HepG2 (cell line): ENCODE results near the gene IGF2BP3. TPM values are rescaled to one million over a fixed set of nuclear protein-coding genes. Genes with fewer than 3 reads are reported as not detected.
A peak's percentile ranks its signal among the peaks of the same experiment; 100 is the strongest.

Experiments used
- CCAR2 ChIP-seq: fragments of 200-400 bp; formaldehyde crosslinking; optimal IDR thresholded peaks from 2 replicates; pipeline ENCODE3; 2018; ENCODE audit warnings: low read depth, mild to moderate bottlenecking, low read length, moderate library complexity
- CHCHD3 ChIP-seq: sonication (generic); formaldehyde crosslinking; IDR thresholded peaks from 2 replicates; pipeline ENCODE4 v1.8.0; 2022; ENCODE audit warnings: mild to moderate bottlenecking, missing genetic modification reagents, moderate library complexity
- HNRNPUL1 ChIP-seq: fragments of 200-400 bp; formaldehyde crosslinking; IDR thresholded peaks from 2 replicates; pipeline ENCODE4 v1.6.1; 2017; ENCODE audit warnings: low read depth, mild to moderate bottlenecking, low read length, moderate library complexity
- MNT ChIP-seq: fragments of 450-650 bp; IDR thresholded peaks from 2 replicates; pipeline ENCODE4 v1.6.1; 2016
- NR1H2 ChIP-seq: sonication (generic); formaldehyde crosslinking; IDR thresholded peaks from 2 replicates; pipeline ENCODE4 v1.8.1; 2022; ENCODE audit warnings: low read depth, missing genetic modification reagents, borderline replicate concordance
- PHF20 ChIP-seq: sonication (generic); formaldehyde crosslinking; IDR thresholded peaks from 2 replicates; pipeline ENCODE4 v1.5.0; 2020; ENCODE audit warnings: mild to moderate bottlenecking, missing genetic modification reagents
- POLR2AphosphoS5 ChIP-seq: IDR thresholded peaks from 2 replicates; pipeline ENCODE4 v1.6.1; 2012; ENCODE audit warnings: low read depth, low read length
- STAT5B ChIP-seq: sonication (generic); formaldehyde crosslinking; IDR thresholded peaks from 2 replicates; pipeline ENCODE4 v1.4.0; 2020; ENCODE audit warnings: missing genetic modification reagents
- THAP11 ChIP-seq: IDR thresholded peaks from 2 replicates; pipeline ENCODE4 v1.6.1; 2016; ENCODE audit warnings: missing biosample characterization, missing genetic modification reagents
- ZFP62 ChIP-seq: sonication (generic); formaldehyde crosslinking; IDR thresholded peaks from 2 replicates; pipeline ENCODE4 v1.4.0; 2020; ENCODE audit warnings: missing genetic modification reagents
- ZNF3 ChIP-seq: IDR thresholded peaks from 2 replicates; pipeline ENCODE4 v1.7.0; 2017; ENCODE audit warnings: inconsistent platforms
- ZNF441 ChIP-seq: sonication (generic); formaldehyde crosslinking; IDR thresholded peaks from 2 replicates; pipeline ENCODE4 v1.7.0; 2021; ENCODE audit warnings: missing genetic modification reagents, borderline replicate concordance
- ZNF501 ChIP-seq: sonication (generic); formaldehyde crosslinking; IDR thresholded peaks from 2 replicates; pipeline ENCODE4 v1.5.1; 2020; ENCODE audit warnings: mild to moderate bottlenecking, moderate library complexity, missing genetic modification reagents
- ZNF740 ChIP-seq: sonication (generic); formaldehyde crosslinking; IDR thresholded peaks from 2 replicates; pipeline ENCODE4 v1.4.0; 2020; ENCODE audit warnings: missing genetic modification reagents
- ZNF782 ChIP-seq: sonication (generic); formaldehyde crosslinking; IDR thresholded peaks from 2 replicates; pipeline ENCODE4 v1.4.0; 2020; ENCODE audit warnings: missing genetic modification reagents, mild to moderate bottlenecking, borderline replicate concordance
- polyA plus RNA-seq, 8 experiments: library from polyadenylated mRNA; depleted of rRNA in 3 of 8; stranded (reverse) in 7 of 8; unstranded in 1 of 8; fragments of >200 nt; fragmentation: Illumina TruSeq in 4 of 8; extraction: Trizol in 4 of 8; gene quantifications; 2 replicates each; pipeline versions ENCODE4 v1.2.1 to v1.2.3, GENCODE V29; 2011 to 2016; ENCODE audit warnings: low read depth in 4 of 8, missing spikeins in 1 of 8, mixed read lengths in 1 of 8; ENCODE audit not compliant: insufficient read depth in 1 of 8
- total RNA-seq, 5 experiments: library from RNA; depleted of rRNA; stranded (reverse); fragments of >200 nt; fragmentation: Illumina TruSeq; extraction: Trizol; gene quantifications; 2 replicates each; pipeline ENCODE4 v1.2.3, GENCODE V29; 2016; ENCODE audit warnings: low read depth in 1 of 5
- TF ChIP-seq, protein P1 (sequence below): sonication (generic); formaldehyde crosslinking; conservative IDR thresholded peaks from 2 replicates; pipeline ENCODE4 v1.4.0; 2020; ENCODE audit warnings: missing genetic modification reagents
- TF ChIP-seq, protein P2 (sequence below): sonication (generic); formaldehyde crosslinking; IDR thresholded peaks from 2 replicates; pipeline ENCODE4 v1.4.0; 2020; ENCODE audit warnings: missing genetic modification reagents, mild to moderate bottlenecking, borderline replicate concordance
- TF ChIP-seq, protein P3 (sequence below): sonication (generic); formaldehyde crosslinking; IDR thresholded peaks from 2 replicates; pipeline ENCODE4 v1.8.0; 2022; ENCODE audit warnings: mild to moderate bottlenecking, missing genetic modification reagents; ENCODE audit not compliant: insufficient replicate concordance
- TF ChIP-seq, protein P4 (sequence below): sonication (generic); formaldehyde crosslinking; IDR thresholded peaks from 2 replicates; pipeline ENCODE4 v1.5.1; 2020; ENCODE audit warnings: missing genetic modification reagents, mild to moderate bottlenecking, borderline replicate concordance

IGF2BP3 gene
- total and polyA plus RNA-seq, 2 of the 13 experiments (the other 11 are each of a cell fraction or from before 2014, with no cell fraction given), result 37.7 to 39.5 TPM

DNA sequence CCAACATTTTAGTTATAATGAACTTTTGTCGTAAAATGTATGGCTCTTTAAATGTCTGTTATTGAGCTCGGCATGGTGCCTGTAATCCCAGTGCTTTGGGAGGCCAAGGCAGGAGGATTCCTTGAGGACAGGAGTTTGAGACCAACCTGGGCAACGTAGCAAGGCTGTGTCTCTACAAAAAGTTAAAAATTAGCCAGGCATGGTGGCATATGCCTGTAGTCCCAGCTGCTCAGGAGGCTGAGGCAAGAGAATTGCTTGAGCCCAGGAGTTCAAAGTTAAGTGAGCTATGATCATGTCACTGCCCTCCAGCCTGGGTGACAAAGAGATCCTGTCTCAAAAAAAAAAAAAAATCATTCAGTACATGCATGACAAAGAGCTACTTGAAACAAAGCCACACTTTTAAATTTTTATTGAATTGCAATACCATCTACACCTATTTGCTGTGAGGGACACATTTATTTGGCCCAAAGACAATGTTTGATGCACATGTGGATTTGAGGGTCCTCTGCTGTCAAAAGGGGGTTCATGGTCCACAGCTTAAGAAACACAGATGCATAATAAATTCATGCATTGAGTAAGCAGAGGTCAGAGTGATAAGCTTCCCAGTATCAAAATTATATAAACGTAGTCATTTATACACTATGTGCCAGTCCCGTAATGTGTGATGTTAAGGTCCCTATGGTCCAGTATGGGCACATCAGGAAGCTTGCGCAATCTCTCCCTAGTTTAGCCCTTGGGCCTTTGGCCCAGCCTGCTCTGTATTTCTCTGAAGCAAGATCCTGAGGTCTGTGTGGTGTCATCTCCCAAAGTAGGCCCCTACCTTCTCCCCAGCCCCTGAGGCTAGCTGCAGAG lies 175.5 kb downstream of the IGF2BP3 start (continued):
- no peak for TF ChIP-seq POLR2AphosphoS5
- TF ChIP-seq ZNF441, result no peak
- TF ChIP-seq, protein P1, sequence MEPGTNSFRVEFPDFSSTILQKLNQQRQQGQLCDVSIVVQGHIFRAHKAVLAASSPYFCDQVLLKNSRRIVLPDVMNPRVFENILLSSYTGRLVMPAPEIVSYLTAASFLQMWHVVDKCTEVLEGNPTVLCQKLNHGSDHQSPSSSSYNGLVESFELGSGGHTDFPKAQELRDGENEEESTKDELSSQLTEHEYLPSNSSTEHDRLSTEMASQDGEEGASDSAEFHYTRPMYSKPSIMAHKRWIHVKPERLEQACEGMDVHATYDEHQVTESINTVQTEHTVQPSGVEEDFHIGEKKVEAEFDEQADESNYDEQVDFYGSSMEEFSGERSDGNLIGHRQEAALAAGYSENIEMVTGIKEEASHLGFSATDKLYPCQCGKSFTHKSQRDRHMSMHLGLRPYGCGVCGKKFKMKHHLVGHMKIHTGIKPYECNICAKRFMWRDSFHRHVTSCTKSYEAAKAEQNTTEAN (CRISPR knock-in tag), result no peak
- TF ChIP-seq, protein P2, sequence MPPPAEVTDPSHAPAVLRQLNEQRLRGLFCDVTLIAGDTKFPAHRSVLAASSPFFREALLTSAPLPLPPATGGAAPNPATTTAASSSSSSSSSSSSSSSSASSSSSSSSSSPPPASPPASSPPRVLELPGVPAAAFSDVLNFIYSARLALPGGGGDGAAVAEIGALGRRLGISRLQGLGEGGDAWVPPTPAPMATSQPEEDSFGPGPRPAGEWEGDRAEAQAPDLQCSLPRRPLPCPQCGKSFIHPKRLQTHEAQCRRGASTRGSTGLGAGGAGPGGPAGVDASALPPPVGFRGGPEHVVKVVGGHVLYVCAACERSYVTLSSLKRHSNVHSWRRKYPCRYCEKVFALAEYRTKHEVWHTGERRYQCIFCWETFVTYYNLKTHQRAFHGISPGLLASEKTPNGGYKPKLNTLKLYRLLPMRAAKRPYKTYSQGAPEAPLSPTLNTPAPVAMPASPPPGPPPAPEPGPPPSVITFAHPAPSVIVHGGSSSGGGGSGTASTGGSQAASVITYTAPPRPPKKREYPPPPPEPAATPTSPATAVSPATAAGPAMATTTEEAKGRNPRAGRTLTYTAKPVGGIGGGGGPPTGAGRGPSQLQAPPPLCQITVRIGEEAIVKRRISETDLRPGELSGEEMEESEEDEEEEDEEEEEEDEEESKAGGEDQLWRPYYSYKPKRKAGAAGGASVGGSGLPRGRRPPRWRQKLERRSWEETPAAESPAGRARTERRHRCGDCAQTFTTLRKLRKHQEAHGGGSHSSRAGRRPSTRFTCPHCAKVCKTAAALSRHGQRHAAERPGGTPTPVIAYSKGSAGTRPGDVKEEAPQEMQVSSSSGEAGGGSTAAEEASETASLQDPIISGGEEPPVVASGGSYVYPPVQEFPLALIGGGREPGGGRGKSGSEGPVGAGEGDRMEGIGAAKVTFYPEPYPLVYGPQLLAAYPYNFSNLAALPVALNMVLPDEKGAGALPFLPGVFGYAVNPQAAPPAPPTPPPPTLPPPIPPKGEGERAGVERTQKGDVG (CRISPR knock-in tag), result no peak
- no peak; the same call in 1 of the 2 replicates for TF ChIP-seq ZNF501 (CRISPR knock-in tag)
- peak; percentile 45; the same call in 1 of the 2 replicates for TF ChIP-seq ZNF3 (CRISPR knock-in tag)
- no peak for TF ChIP-seq CHCHD3 (CRISPR knock-in tag)
- TF ChIP-seq ZFP62 (CRISPR knock-in tag), result no peak
- TF ChIP-seq, protein P3, sequence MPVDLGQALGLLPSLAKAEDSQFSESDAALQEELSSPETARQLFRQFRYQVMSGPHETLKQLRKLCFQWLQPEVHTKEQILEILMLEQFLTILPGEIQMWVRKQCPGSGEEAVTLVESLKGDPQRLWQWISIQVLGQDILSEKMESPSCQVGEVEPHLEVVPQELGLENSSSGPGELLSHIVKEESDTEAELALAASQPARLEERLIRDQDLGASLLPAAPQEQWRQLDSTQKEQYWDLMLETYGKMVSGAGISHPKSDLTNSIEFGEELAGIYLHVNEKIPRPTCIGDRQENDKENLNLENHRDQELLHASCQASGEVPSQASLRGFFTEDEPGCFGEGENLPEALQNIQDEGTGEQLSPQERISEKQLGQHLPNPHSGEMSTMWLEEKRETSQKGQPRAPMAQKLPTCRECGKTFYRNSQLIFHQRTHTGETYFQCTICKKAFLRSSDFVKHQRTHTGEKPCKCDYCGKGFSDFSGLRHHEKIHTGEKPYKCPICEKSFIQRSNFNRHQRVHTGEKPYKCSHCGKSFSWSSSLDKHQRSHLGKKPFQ, result peak; percentile 38
- no peak for TF ChIP-seq ZNF740 (CRISPR knock-in tag)
- TF ChIP-seq, protein P4, sequence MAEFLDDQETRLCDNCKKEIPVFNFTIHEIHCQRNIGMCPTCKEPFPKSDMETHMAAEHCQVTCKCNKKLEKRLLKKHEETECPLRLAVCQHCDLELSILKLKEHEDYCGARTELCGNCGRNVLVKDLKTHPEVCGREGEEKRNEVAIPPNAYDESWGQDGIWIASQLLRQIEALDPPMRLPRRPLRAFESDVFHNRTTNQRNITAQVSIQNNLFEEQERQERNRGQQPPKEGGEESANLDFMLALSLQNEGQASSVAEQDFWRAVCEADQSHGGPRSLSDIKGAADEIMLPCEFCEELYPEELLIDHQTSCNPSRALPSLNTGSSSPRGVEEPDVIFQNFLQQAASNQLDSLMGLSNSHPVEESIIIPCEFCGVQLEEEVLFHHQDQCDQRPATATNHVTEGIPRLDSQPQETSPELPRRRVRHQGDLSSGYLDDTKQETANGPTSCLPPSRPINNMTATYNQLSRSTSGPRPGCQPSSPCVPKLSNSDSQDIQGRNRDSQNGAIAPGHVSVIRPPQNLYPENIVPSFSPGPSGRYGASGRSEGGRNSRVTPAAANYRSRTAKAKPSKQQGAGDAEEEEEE (CRISPR knock-in tag), result no peak
- no peak for TF ChIP-seq MNT
- no peak for TF ChIP-seq ZNF782 (CRISPR knock-in tag)
- no peak for TF ChIP-seq CCAR2
- no peak for TF ChIP-seq NR1H2 (CRISPR knock-in tag)
- TF ChIP-seq THAP11, result no peak
- no peak for TF ChIP-seq STAT5B
- TF ChIP-seq HNRNPUL1, result 0 out of 2 replicates have a peak, but pooled peaks have one; percentile 41
- TF ChIP-seq PHF20 (CRISPR knock-in tag), result peak; percentile 20; the same call in 1 of the 2 replicates
